ENCODE measurements around the gene PLSCR4.

PLSCR4 gene

DNA sequence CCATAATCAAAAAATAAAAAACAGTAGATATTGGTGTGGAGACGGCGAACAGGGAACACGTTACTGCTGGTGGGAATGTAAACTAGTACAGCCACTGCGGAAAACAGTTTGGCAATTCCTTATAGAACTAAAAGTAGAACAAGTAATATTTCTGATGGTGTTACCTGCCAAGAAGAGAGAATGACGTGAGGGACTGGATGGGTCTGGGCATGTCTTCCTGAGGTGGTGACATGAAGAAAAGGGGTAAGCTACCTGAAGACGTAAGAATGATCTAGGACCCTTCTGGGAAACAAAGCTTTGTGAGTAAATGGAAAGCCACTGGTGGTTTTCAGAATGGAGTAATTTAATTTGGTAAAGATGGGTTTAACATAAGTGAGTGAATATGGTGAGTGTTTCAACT is 70.5 kb downstream of the PLSCR4 start:
- DNase-seq (ENCODE audit: low read depth) = no peak
- no peak for TF ChIP-seq CTCF (IDR thresholded peaks at IDR 0.05; ENCODE audit: low read depth, low read length)
- H3K4me3 ChIP-seq (ENCODE audit: low read depth, low read length) = no peak overlapping the region

GRCh38 chr3:146178006-146178689 is 72.8 kb downstream of the PLSCR4 start:
- TF ChIP-seq MYC (IDR thresholded peaks at IDR 0.05; ENCODE audit: low read depth, low read length) (no peak), POLR2A (IDR thresholded peaks at IDR 0.05; ENCODE audit: extremely low read depth, insufficient read length) (no peak), CTCF (IDR thresholded peaks at IDR 0.05; ENCODE audit: low read depth, low read length) (no peak)
- TF ChIP-seq, protein P1, sequence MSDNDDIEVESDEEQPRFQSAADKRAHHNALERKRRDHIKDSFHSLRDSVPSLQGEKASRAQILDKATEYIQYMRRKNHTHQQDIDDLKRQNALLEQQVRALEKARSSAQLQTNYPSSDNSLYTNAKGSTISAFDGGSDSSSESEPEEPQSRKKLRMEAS (IDR thresholded peaks at IDR 0.05; ENCODE audit: low read depth, low read length) = no peak
- DNase-seq (ENCODE audit: low read depth) = no peak
- H3K4me3 ChIP-seq (ENCODE audit: low read depth, low read length) = no peak overlapping the region

- no peak for TF ChIP-seq POLR2A (IDR thresholded peaks at IDR 0.05; ENCODE audit: extremely low read depth, insufficient read length)
- TF ChIP-seq, protein P1 (IDR thresholded peaks at IDR 0.05; ENCODE audit: low read depth, low read length) = no peak
- TF ChIP-seq CTCF (IDR thresholded peaks at IDR 0.05; ENCODE audit: low read depth, low read length) = no peak
- no peak for TF ChIP-seq MYC (IDR thresholded peaks at IDR 0.05; ENCODE audit: low read depth, low read length)
- no peak for DNase-seq (ENCODE audit: low read depth)
- H3K4me3 ChIP-seq (ENCODE audit: low read depth, low read length) = no peak overlapping the region
Measured at GRCh38 chr3:146177519-146177918, 73.4 kb downstream of the PLSCR4 start.

GRCh38 chr3:146177072-146177471 is 73.8 kb downstream of the PLSCR4 start:
- TF ChIP-seq POLR2A (IDR thresholded peaks at IDR 0.05; ENCODE audit: extremely low read depth, insufficient read length) = no peak
- TF ChIP-seq, protein P1 (IDR thresholded peaks at IDR 0.05; ENCODE audit: low read depth, low read length) = no peak
- no peak for TF ChIP-seq CTCF (IDR thresholded peaks at IDR 0.05; ENCODE audit: low read depth, low read length)
- TF ChIP-seq MYC (IDR thresholded peaks at IDR 0.05; ENCODE audit: low read depth, low read length) = no peak
- no peak for DNase-seq (ENCODE audit: low read depth)
- H3K4me3 ChIP-seq (ENCODE audit: low read depth, low read length) = no peak overlapping the region

GRCh38 chr3:146172586-146172985 is 78.3 kb downstream of the PLSCR4 start:
- H3K4me3 ChIP-seq (ENCODE audit: low read depth, low read length) = no peak overlapping the region
- DNase-seq (ENCODE audit: low read depth) = no peak
- TF ChIP-seq, protein P1 (IDR thresholded peaks at IDR 0.05; ENCODE audit: low read depth, low read length) = no peak
- TF ChIP-seq POLR2A (IDR thresholded peaks at IDR 0.05; ENCODE audit: extremely low read depth, insufficient read length) (no peak), MYC (IDR thresholded peaks at IDR 0.05; ENCODE audit: low read depth, low read length) (no peak), CTCF (IDR thresholded peaks at IDR 0.05; ENCODE audit: low read depth, low read length) (no peak)

DNA sequence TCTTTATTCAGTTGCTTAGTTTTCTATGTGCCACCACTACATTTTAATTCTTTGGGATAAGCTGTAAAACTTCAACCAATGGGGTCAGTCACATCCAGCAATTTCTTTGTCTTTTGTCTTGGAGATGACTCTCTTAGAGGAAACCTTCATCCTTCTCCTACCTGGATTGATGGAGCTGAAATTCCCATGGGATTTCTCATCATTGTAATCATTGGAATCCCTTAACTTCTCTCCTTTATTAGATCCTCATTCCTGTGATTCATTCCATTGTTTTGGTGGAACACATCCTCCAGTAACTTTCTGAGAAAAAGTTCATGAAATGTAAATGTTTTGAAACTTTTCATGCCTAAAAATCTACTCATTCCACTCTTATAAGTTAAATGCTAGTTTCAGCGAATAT is 80.3 kb downstream of the PLSCR4 start:
- TF ChIP-seq CTCF (IDR thresholded peaks at IDR 0.05; ENCODE audit: low read depth, low read length) = no peak
- no peak for TF ChIP-seq MYC (IDR thresholded peaks at IDR 0.05; ENCODE audit: low read depth, low read length)
- TF ChIP-seq, protein P1 (IDR thresholded peaks at IDR 0.05; ENCODE audit: low read depth, low read length) = no peak
- TF ChIP-seq POLR2A (IDR thresholded peaks at IDR 0.05; ENCODE audit: extremely low read depth, insufficient read length) = no peak
- no peak for DNase-seq (ENCODE audit: low read depth)
- no peak overlapping the region for H3K4me3 ChIP-seq (ENCODE audit: low read depth, low read length)

Measured in NB4 (cell line).